H9 (cell line): ENCODE results near the gene EDA. TPM values are rescaled to one million over a fixed set of nuclear protein-coding genes. Genes with fewer than 3 reads are reported as not detected.

Experiments
- DNase-seq: peaks from one replicate; pipeline ENCODE4 v3.0.0-alpha.2; 2017
- H2AFZ ChIP-seq: one replicate; pipeline ENCODE4 v1.6.1; 2013; ENCODE audit warnings: mild to moderate bottlenecking, low read length, control low read depth, moderate library complexity
- H2AK5ac ChIP-seq: 2 replicates; pipeline ENCODE4 v1.6.1; 2013; ENCODE audit warnings: low read length, control low read depth, mixed read lengths; ENCODE audit not compliant: insufficient read length
- H2BK120ac ChIP-seq: one replicate; pipeline ENCODE4 v1.6.1; 2013; ENCODE audit warnings: low read depth, mild to moderate bottlenecking, low read length, control low read depth, inconsistent platforms; ENCODE audit not compliant: poor library complexity, severe bottlenecking
- H2BK12ac ChIP-seq: 2 replicates; pipeline ENCODE4 v1.6.1; 2013; ENCODE audit warnings: low read length, control low read depth, mixed read lengths, low read depth; ENCODE audit not compliant: insufficient read length
- H2BK15ac ChIP-seq: 2 replicates; pipeline ENCODE4 v1.6.1; 2013; ENCODE audit warnings: low read depth, low read length, control low read depth
- H2BK20ac ChIP-seq: one replicate; pipeline ENCODE4 v1.6.1; 2013; ENCODE audit warnings: low read depth, mild to moderate bottlenecking, low read length, control low read depth, inconsistent platforms; ENCODE audit not compliant: poor library complexity, severe bottlenecking
- H2BK5ac ChIP-seq: 2 replicates; pipeline ENCODE4 v1.6.1; 2013; ENCODE audit warnings: low read length, control low read depth, mixed read lengths; ENCODE audit not compliant: insufficient read length
- H3K14ac ChIP-seq: 2 replicates; pipeline ENCODE4 v1.6.1; 2013; ENCODE audit warnings: low read length, control low read depth; ENCODE audit not compliant: insufficient read depth
- H3K18ac ChIP-seq: 2 replicates; pipeline ENCODE4 v1.6.1; 2013; ENCODE audit warnings: low read depth, mild to moderate bottlenecking, mixed read lengths, low read length, control low read depth; ENCODE audit not compliant: insufficient read length
- H3K23ac ChIP-seq: 2 replicates; pipeline ENCODE4 v1.6.1; 2013; ENCODE audit warnings: low read length, control low read depth, mixed read lengths, low read depth; ENCODE audit not compliant: insufficient read length
- H3K23me2 ChIP-seq: 2 replicates; pipeline ENCODE4 v1.6.1; 2013; ENCODE audit warnings: low read depth, mild to moderate bottlenecking, mixed read lengths, low read length, control low read depth; ENCODE audit not compliant: insufficient read length, poor library complexity, severe bottlenecking
- H3K27ac ChIP-seq: 2 replicates; pipeline ENCODE4 v1.5.1; 2013; ENCODE audit warnings: low read length, control low read depth, mixed read lengths, low read depth; ENCODE audit not compliant: insufficient read length
- H3K27me3 ChIP-seq: 2 replicates; pipeline ENCODE4 v1.6.1; 2013; ENCODE audit warnings: low read length, control low read depth, inconsistent platforms; ENCODE audit not compliant: insufficient read depth
- H3K4ac ChIP-seq: 2 replicates; pipeline ENCODE4 v1.6.1; 2013; ENCODE audit warnings: low read depth, mild to moderate bottlenecking, control low read depth, inconsistent platforms, low read length, moderate library complexity
- H3K4me1 ChIP-seq: 2 replicates; pipeline ENCODE4 v1.6.1; 2013; ENCODE audit warnings: low read length, control low read depth, inconsistent platforms; ENCODE audit not compliant: insufficient read depth
- H3K4me2 ChIP-seq: 2 replicates; pipeline ENCODE4 v1.6.1; 2013; ENCODE audit warnings: low read length, control low read depth, mixed read lengths; ENCODE audit not compliant: insufficient read length, insufficient read depth
- H3K56ac ChIP-seq: 2 replicates; pipeline ENCODE4 v1.6.1; 2013; ENCODE audit warnings: low read depth, mild to moderate bottlenecking, mixed read lengths, low read length, control low read depth; ENCODE audit not compliant: insufficient read length
- H3K79me1 ChIP-seq: 2 replicates; pipeline ENCODE4 v1.6.1; 2013; ENCODE audit warnings: low read depth, mild to moderate bottlenecking, moderate library complexity, low read length, control low read depth, inconsistent platforms; ENCODE audit not compliant: insufficient read depth, poor library complexity, severe bottlenecking
- H3K79me2 ChIP-seq: 2 replicates; pipeline ENCODE4 v1.6.1; 2013; ENCODE audit warnings: low read length, control low read depth, inconsistent platforms; ENCODE audit not compliant: insufficient read depth
- H3K9ac ChIP-seq: 2 replicates; pipeline ENCODE4 v1.6.1; 2013; ENCODE audit warnings: low read length, control low read depth, mixed read lengths; ENCODE audit not compliant: insufficient read length; ENCODE audit errors: extremely low read depth
- H3K9me3 ChIP-seq: one replicate; pipeline ENCODE4 v1.6.1; 2013; ENCODE audit warnings: low read depth, low read length, inconsistent platforms; ENCODE audit not compliant: control insufficient read depth
- H3T11ph ChIP-seq: one replicate; pipeline ENCODE4 v1.6.1; 2013; ENCODE audit warnings: mild to moderate bottlenecking, low read length, control low read depth, inconsistent platforms
- H4K20me1 ChIP-seq: one replicate; pipeline ENCODE4 v1.6.1; 2013; ENCODE audit not compliant: control insufficient read depth, insufficient read length, insufficient read depth
- H4K5ac ChIP-seq: 2 replicates; pipeline ENCODE4 v1.6.1; 2013; ENCODE audit warnings: low read depth, mild to moderate bottlenecking, mixed read lengths, low read length, control low read depth; ENCODE audit not compliant: insufficient read length
- H4K8ac ChIP-seq: replicated peaks from 2 replicates; pipeline ENCODE4 v1.6.1; 2013; ENCODE audit warnings: low read length, control low read depth, mixed read lengths, low read depth; ENCODE audit not compliant: insufficient read length
- H4K91ac ChIP-seq: 2 replicates; pipeline ENCODE4 v1.6.1; 2013; ENCODE audit warnings: low read depth, mild to moderate bottlenecking, moderate library complexity, mixed read lengths, low read length, control low read depth; ENCODE audit not compliant: insufficient read length
- H3K27ac Mint-ChIP-seq, 3 experiments: 2 replicates in 2 of 3; 3 replicates in 1 of 3; pipeline ENCODE4 v1.8.0; 2020 to 2021; ENCODE audit warnings: mixed read lengths in 3 of 3, mild to moderate bottlenecking in 1 of 3, moderate library complexity in 1 of 3
- H3K27me3 Mint-ChIP-seq: 2 replicates; pipeline ENCODE4 v1.8.0; 2021; ENCODE audit warnings: low read depth, mild to moderate bottlenecking, moderate library complexity, mixed read lengths
- H3K36me3 Mint-ChIP-seq, 3 experiments: 2 replicates in 2 of 3; 3 replicates in 1 of 3; pipeline ENCODE4 v1.8.0; 2020 to 2021; ENCODE audit warnings: low read depth in 3 of 3, mixed read lengths in 3 of 3; ENCODE audit not compliant: insufficient read depth in 1 of 3
- H3K4me1 Mint-ChIP-seq, 2 experiments: 2 replicates each; pipeline ENCODE4 v1.8.0; 2020; ENCODE audit warnings: mixed read lengths in 2 of 2
- H3K4me3 Mint-ChIP-seq, 2 experiments: 2 replicates in 1 of 2; 3 replicates in 1 of 2; pipeline ENCODE4 v1.8.0; 2020 to 2021; ENCODE audit warnings: mild to moderate bottlenecking in 2 of 2, mixed read lengths in 2 of 2, moderate library complexity in 1 of 2
- H3K9me3 Mint-ChIP-seq, 2 experiments: 2 replicates in 1 of 2; 3 replicates in 1 of 2; pipeline ENCODE4 v1.8.0; 2020; ENCODE audit warnings: mild to moderate bottlenecking in 2 of 2, mixed read lengths in 2 of 2, moderate library complexity in 1 of 2
- WGBS: extraction: QIAGEN DNeasy Blood & Tissue Kit; methylation state at CpG from one replicate; pipeline ENCODE4 v1.1.7; 2013; ENCODE audit warnings: missing lambda C conversion rate, low lambda C conversion rate, mixed read lengths; ENCODE audit not compliant: insufficient read length; ENCODE audit errors: extremely low coverage; 5-methylcytosine and 5-hydroxymethylcytosine counted together
- total RNA-seq: library from RNA; stranded (reverse); gene quantifications from 2 replicates; pipeline ENCODE4 v1.2.1, GENCODE V29; 2021
- TF ChIP-seq, protein P1 (sequence below): fragments of 200-600 bp; sonication (generic); conservative IDR thresholded peaks from 3 replicates; pipeline ENCODE4 v1.8.0; 2021; ENCODE audit warnings: antibody characterized with exemption, mild to moderate bottlenecking

EDA gene
- total RNA-seq, 1 experiment from 2014 or later, result 7.7 TPM

DNA sequence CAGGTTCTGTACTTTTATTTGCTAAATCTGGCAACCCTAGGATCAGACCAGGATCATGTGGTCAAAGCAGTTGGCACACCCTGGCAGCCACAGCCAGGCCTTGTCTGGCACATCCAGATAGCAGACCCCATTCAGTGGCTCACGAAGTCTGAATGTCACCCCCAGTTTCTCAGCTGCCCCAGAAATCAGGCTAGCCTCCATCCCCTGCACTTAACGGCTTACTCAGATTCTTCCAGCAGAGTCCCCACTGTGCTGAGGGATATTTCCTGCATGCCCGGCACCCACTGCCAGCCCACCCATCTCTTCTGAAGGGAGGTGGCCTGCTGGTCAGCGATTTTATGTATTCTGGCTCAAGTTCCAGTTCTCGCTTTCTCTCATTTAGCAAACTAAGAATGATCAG lies 438.5 kb downstream of the EDA start:
- Mint-ChIP-seq H3K4me3 (no peak overlapping the region), H3K27ac (no peak overlapping the region), H3K4me1 (no peaks in the 10 kb centered on the region), H3K36me3 (no peaks in the 10 kb centered on the region; a peak in 2 of 7 replicates), H3K27me3 (no peaks in the 10 kb centered on the region; the same call in none of the 2 replicates), H3K9me3 (peaks cover 68 to 72% of the 10 kb centered on the region in 2 experiments)
- Histone ChIP-seq H3K4me2 (no peak overlapping the region), H3T11ph (no peak overlapping the region), H3K23me2 (no peaks in the 10 kb centered on the region), H3K79me2 (no peaks in the 10 kb centered on the region), H3K18ac (no peak overlapping the region), H3K14ac (no peak overlapping the region), H2BK12ac (no peak overlapping the region), H3K79me1 (no peaks in the 10 kb centered on the region), H3K27me3 (no peaks in the 10 kb centered on the region), H3K4ac (no peak overlapping the region), H4K5ac (no peak overlapping the region), H4K20me1 (peaks cover 4% of the 10 kb centered on the region), H2AK5ac (no peak overlapping the region), H4K91ac (no peak overlapping the region), H3K9me3 (peaks cover 32% of the 10 kb centered on the region), H3K9ac (no peak overlapping the region), H2BK5ac (no peak overlapping the region), H2BK15ac (no peak overlapping the region), H3K56ac (no peak overlapping the region), H2BK120ac (no peak overlapping the region), H3K4me1 (no peaks in the 10 kb centered on the region), H3K23ac (no peak overlapping the region), H2AFZ (no peak overlapping the region), H2BK20ac (no peak overlapping the region), H4K8ac (no peak overlapping the region), H3K27ac (no peak overlapping the region)
- TF ChIP-seq, protein P1, sequence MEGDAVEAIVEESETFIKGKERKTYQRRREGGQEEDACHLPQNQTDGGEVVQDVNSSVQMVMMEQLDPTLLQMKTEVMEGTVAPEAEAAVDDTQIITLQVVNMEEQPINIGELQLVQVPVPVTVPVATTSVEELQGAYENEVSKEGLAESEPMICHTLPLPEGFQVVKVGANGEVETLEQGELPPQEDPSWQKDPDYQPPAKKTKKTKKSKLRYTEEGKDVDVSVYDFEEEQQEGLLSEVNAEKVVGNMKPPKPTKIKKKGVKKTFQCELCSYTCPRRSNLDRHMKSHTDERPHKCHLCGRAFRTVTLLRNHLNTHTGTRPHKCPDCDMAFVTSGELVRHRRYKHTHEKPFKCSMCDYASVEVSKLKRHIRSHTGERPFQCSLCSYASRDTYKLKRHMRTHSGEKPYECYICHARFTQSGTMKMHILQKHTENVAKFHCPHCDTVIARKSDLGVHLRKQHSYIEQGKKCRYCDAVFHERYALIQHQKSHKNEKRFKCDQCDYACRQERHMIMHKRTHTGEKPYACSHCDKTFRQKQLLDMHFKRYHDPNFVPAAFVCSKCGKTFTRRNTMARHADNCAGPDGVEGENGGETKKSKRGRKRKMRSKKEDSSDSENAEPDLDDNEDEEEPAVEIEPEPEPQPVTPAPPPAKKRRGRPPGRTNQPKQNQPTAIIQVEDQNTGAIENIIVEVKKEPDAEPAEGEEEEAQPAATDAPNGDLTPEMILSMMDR, result no peak
- no peak for DNase-seq
- WGBS, result no CpG with 5 or more reads among the region's 5 CpGs
